ENCODE data around the gene OR10G7. TPM values are rescaled to one million over a fixed set of nuclear protein-coding genes. Genes with fewer than 3 reads are reported as not detected.

The OR10G7 gene, protein sequence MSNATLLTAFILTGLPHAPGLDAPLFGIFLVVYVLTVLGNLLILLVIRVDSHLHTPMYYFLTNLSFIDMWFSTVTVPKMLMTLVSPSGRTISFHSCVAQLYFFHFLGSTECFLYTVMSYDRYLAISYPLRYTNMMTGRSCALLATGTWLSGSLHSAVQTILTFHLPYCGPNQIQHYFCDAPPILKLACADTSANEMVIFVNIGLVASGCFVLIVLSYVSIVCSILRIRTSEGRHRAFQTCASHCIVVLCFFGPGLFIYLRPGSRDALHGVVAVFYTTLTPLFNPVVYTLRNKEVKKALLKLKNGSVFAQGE
- not detected for total RNA-seq

DNA sequence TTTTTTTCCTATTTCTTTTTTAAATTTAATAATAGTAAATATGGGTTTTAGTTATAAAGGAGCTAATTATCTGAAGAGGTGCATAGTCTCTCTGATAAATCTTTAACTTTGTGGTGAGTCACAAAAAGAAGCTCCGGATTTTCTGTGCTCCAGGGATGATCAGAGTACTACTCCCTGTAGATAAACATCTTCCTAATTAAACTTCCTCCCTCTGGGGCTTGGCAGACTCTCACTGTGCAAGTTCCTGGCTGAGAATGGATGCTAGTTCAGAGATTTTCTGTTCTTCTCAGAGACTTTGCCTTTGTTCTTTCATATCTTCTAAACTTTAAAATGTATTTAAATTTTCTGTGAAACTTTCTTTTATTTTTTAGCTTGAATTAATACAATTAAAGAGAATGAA lies at the start of gene OR10G7:
OR10G7 (minus strand) TSS at position 72 of the 400 bp plus-strand sequence. CDS start 2,324 bp downstream, outside the sequence.
- Mint-ChIP-seq H3K36me3 (no peaks in the 10 kb centered on the region), H3K27ac (no peak within 1 kb of the TSS), H3K27me3 (peaks cover under 1 to 3% of the 10 kb centered on the region in 2 donors), H3K9me3 (peaks cover 3% of the 10 kb centered on the region), H3K4me1 (ENCODE audit: low read depth in 2 of 2) (no peaks in the 10 kb centered on the region), H3K4me3 (no peak within 1 kb of the TSS)
- DNase-seq (ENCODE audit: low spot score) (no peak), ATAC-seq (no peak)

DNA sequence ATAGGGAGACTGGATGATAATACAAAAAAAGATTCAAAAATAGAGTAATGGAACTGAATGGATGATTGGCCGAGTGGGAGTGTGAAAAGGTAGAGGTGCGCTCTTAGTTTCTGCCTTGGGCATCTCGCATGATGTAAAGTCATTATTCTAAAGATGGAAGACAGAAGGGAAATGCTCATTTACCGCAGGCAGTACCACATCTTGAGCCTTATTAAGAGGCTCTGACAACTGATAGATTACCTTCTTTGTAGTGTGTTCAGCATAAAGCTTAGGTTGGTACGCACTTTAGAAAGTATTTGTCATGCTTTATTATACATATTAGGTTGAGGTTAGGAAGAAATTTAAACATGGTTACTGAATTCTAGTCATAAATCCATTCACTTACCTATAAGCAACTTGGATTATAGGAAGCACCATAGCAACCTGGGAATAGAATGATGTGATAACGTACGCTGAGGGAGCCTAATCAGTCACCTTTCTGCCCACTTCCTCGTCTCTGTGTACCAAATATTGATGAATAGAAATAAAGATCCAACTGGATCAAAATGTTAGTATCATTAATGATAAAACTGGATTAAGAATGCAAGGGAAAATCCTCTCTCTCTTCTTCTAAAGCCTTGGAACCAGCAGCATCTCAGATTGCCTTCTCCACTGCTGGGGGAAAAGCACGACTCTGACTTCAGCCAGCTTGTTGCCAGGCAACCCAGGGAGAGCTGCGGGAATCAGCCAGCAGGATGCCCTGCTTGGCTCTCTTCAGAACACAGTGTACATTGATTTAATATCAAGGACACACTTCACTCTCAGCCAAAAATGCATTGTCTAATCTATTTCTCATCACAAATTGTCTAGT lies 45.1 kb upstream of the OR10G7 start:
- Mint-ChIP-seq H3K4me1 (ENCODE audit: low read depth in 2 of 2) (no peaks in the 10 kb centered on the region), H3K4me3 (no peak overlapping the region), H3K27ac (no peak overlapping the region), H3K27me3 (peaks cover 28 to 52% of the 10 kb centered on the region in 2 donors), H3K36me3 (no peaks in the 10 kb centered on the region), H3K9me3 (no peaks in the 10 kb centered on the region)
- DNase-seq (ENCODE audit: low spot score), result no peak
- ATAC-seq, result no peak

DNA sequence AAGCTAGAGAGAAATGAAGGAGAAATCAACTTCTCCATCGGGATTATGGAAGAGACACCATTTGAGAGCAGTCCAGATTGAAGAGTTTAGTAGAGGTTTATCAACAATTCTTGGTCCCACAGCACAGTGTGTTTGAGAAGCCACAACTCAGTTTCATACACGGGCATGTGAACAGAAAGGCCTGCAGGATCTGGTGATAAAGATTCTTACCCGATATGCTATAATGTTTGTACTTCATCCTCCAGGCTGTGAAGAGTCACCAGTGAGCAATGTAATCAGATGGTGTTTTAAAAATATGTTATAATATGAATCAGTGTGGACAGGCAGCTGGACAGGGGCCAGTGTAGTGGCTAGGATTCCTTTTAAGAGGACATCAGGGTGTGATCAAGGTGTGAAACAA lies 44.5 kb upstream of the OR10G7 start:
- H3K4me1 Mint-ChIP-seq (ENCODE audit: low read depth in 2 of 2), result no peaks in the 10 kb centered on the region
- DNase-seq (ENCODE audit: low spot score) (no peak), ATAC-seq (no peak)
- peaks cover 23 to 49% of the 10 kb centered on the region in 2 donors for H3K27me3 Mint-ChIP-seq
- no peak overlapping the region for H3K27ac Mint-ChIP-seq
- H3K4me3 Mint-ChIP-seq, result no peak overlapping the region
- H3K9me3 Mint-ChIP-seq, result no peaks in the 10 kb centered on the region
- no peaks in the 10 kb centered on the region for H3K36me3 Mint-ChIP-seq

DNA sequence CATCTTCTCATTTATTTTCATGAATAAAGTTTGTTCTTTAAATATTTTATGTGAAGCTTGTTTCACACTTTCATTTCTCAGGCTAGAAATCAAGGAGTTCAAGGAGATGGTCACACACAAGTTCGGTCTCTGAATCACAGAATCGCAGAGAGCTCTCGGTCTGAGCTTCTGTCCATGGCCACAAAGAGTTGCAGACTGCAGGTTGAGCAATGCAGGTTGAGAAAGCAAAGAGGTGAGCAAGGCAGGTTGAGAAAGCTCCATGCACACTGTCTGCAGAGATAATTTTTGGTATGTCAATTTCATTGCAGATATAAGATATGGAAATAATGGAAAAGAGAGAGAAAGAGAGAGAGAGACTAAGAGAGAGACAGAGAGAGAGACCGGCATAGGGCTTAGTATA lies 41.2 kb upstream of the OR10G7 start:
- Mint-ChIP-seq H3K27ac (no peak overlapping the region), H3K9me3 (no peaks in the 10 kb centered on the region), H3K4me1 (ENCODE audit: low read depth in 2 of 2) (no peaks in the 10 kb centered on the region), H3K27me3 (peaks cover 20 to 48% of the 10 kb centered on the region in 2 donors), H3K36me3 (no peaks in the 10 kb centered on the region), H3K4me3 (no peak overlapping the region)
- ATAC-seq, result no peak
- DNase-seq (ENCODE audit: low spot score), result no peak

DNA sequence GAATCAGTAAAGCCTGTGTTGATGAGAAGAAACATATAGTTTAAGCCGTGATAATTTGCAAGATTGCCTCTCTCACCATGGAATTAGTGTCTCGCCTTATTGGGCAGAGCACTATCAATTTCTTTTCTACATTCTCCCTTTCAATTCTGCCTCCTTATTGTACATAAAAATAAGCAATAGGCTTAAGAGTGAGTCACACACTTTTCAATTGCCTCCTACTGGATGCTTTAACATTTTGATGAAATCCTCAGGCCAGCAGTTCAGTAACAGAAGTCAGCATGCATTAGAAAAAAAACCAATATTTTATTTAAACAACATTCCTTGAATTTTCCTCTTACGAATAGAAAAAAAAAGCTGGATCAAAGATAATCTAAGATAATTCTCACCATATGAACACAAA lies 40.4 kb upstream of the OR10G7 start:
- Mint-ChIP-seq H3K9me3 (no peaks in the 10 kb centered on the region), H3K36me3 (no peaks in the 10 kb centered on the region), H3K27ac (no peak overlapping the region), H3K27me3 (peaks cover 25 to 52% of the 10 kb centered on the region in 2 donors), H3K4me3 (no peak overlapping the region), H3K4me1 (ENCODE audit: low read depth in 2 of 2) (no peaks in the 10 kb centered on the region)
- no peak for DNase-seq (ENCODE audit: low spot score)
- ATAC-seq, result no peak

DNA sequence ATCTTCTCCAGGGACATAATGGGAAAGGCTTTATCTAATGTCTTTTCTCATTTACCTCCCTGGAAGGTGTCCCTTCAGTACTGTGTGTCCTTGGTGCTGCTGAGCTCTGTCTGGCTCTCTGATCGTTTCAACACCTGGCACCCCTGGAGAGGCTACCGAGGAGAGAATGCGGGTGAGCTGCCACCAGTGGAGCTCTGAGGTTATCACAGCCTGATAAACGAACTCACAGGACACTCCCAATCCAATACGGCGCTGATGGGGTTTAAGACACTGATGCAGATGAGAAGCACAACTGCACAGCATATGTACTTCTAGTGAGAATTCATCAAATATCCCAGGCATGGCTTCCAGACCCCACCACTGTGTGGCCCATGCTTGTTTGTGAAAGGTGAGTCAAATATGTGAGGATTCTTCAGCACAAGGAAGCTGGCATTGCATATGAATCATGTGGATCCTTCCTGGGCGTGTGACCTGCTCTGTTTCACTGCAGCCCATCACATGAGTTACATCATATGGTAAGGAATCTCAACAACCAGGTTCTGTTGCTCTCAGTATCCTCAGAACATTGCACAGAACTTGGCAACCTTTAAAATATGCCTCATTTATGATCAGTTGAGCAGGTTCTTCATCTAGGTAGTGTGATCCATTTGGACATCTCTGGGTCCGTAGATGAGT lies 39.3 kb upstream of the OR10G7 start:
- no peak for DNase-seq (ENCODE audit: low spot score)
- H3K27me3 Mint-ChIP-seq, result peaks cover 21 to 45% of the 10 kb centered on the region in 2 donors
- no peak overlapping the region for H3K4me3 Mint-ChIP-seq
- H3K36me3 Mint-ChIP-seq, result no peaks in the 10 kb centered on the region
- H3K9me3 Mint-ChIP-seq, result no peaks in the 10 kb centered on the region
- H3K4me1 Mint-ChIP-seq (ENCODE audit: low read depth in 2 of 2), result no peaks in the 10 kb centered on the region
- H3K27ac Mint-ChIP-seq, result no peak overlapping the region
- ATAC-seq, result peak in 1 of 2 donors; percentile 26

DNA sequence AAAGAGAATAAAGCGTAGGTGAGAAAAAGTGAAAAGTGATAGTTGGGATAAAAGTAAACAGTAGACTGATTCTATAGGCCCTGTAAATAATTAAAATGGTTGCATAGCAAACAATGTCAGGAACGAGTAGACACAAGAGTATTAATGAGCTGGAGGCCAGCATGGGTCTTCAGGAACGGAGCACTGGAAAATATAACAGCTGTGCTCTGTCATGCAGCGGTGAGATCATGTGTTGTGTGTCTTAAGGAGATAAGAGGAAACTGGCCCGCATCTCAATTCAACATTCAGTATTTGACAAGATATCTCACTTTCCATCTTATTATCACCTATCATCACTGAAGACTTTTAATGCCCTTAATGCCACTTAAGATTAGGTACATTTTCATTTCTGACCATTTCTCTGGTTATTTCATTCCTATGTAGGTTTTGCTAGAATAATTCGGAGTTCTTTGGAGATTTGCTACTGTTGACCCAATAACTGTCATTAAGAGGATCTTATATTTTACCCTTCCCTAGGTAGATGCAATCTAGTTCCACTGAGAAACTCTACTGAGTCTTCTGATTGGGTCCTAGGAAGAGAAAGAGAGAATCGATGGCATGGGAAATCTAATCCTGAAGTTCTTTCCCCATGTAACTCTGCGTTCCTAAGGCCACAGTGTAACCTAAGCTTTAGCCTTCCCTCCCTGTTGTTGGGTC lies 38.7 kb upstream of the OR10G7 start:
- H3K4me1 Mint-ChIP-seq (ENCODE audit: low read depth in 2 of 2), result no peaks in the 10 kb centered on the region
- no peak overlapping the region for H3K27ac Mint-ChIP-seq
- H3K4me3 Mint-ChIP-seq, result no peak overlapping the region
- no peaks in the 10 kb centered on the region for H3K36me3 Mint-ChIP-seq
- peaks cover 21 to 40% of the 10 kb centered on the region in 2 donors for H3K27me3 Mint-ChIP-seq
- DNase-seq (ENCODE audit: low spot score) (no peak), ATAC-seq (no peak)
- H3K9me3 Mint-ChIP-seq, result no peaks in the 10 kb centered on the region

DNA sequence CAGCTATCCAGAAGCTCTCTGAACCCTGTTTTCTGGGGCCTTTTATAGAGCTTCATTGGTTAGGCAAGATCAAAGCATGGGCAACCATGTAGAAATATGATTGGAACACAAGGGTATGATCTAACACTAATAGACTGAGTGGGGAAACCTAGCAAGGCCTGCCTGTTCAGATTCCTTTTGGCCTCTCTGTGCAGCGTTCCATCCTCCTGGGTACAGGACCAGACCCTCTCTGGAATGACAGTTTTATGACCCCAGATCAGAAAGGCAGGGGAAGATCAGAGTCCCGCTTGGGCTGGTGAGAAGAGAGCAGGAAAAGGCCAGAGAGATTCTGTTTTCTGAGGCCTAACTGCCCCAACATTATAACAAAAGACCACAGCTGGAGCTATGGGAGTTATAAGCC lies 37.5 kb upstream of the OR10G7 start:
- H3K27ac Mint-ChIP-seq, result no peak overlapping the region
- DNase-seq (ENCODE audit: low spot score) (no peak), ATAC-seq (no peak)
- no peaks in the 10 kb centered on the region for H3K4me1 Mint-ChIP-seq (ENCODE audit: low read depth in 2 of 2)
- H3K4me3 Mint-ChIP-seq, result no peak overlapping the region
- H3K27me3 Mint-ChIP-seq, result peaks cover 14 to 32% of the 10 kb centered on the region in 2 donors
- no peaks in the 10 kb centered on the region for H3K9me3 Mint-ChIP-seq
- no peaks in the 10 kb centered on the region for H3K36me3 Mint-ChIP-seq

DNA sequence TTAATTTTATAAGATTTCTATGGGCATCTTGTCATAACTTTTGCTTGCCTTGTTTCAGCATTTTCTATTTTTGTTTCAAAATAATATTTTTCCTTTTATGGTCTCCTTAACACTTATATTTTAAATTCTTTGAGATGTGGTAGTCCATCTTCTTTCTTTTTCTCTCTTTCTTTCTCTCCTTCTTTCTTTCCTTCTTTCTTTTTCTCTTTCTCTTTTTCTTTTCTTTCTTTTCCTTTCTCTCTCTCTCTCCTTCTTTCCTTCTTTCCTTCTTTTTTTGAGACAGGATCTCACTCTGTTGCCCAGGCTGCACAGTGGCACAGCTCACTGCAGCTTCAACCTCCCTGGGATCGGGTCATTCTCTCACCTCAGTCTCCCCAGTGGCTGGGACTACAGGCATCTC lies 36.1 kb upstream of the OR10G7 start:
- DNase-seq (ENCODE audit: low spot score) (no peak), ATAC-seq (no peak)
- H3K36me3 Mint-ChIP-seq, result no peaks in the 10 kb centered on the region
- no peaks in the 10 kb centered on the region for H3K9me3 Mint-ChIP-seq
- H3K27me3 Mint-ChIP-seq, result peaks cover 9 to 26% of the 10 kb centered on the region in 2 donors
- H3K27ac Mint-ChIP-seq, result no peak overlapping the region
- H3K4me1 Mint-ChIP-seq (ENCODE audit: low read depth in 2 of 2), result no peaks in the 10 kb centered on the region
- H3K4me3 Mint-ChIP-seq, result no peak overlapping the region

DNA sequence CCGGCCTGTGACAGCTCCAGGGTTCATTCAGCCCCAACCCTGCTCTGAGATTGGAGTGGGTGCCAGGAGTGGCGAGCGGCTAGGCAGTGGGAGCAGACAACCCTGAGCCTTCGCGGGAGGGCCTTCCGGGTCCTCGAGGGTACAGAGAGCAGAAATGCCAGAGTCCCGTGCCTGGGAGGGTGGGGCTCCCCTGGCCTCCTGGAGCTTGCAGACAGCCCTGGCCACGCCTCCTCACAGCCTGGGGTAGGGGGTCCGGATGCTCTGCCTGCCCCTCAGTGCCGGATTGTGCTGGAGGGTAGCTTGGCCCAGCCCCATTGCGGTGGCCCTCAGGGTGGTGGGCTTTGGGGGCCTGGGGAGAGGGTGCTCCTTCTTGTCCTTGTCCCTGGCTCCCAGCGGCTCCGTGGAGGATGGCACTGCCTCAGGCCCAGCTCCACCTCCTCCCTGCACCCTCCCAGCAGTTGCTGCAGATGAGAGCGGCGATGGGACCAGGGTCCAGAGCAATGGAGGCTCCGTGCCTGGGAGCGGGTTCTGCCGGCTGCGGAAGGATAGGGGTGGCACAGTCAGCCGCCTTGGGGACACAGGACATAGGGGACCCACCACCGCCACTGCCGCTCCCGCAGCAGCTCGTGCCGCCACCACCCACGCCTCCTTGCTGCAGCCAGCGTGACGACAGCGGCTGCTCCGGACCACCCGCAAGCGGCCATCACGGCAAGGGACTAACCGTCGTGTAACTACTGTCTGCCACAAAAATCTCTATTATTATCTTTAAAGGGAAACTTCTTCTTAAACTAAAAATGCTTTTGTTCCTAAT lies 34.9 kb upstream of the OR10G7 start:
- DNase-seq (ENCODE audit: low spot score), result no peak
- H3K9me3 Mint-ChIP-seq, result no peaks in the 10 kb centered on the region
- no peak overlapping the region for H3K27ac Mint-ChIP-seq
- no peak overlapping the region for H3K4me3 Mint-ChIP-seq
- peaks cover 9 to 18% of the 10 kb centered on the region in 2 donors for H3K27me3 Mint-ChIP-seq
- H3K36me3 Mint-ChIP-seq, result no peaks in the 10 kb centered on the region
- peaks cover 3 to 5% of the 10 kb centered on the region in 2 donors for H3K4me1 Mint-ChIP-seq (ENCODE audit: low read depth in 2 of 2)
- peak; percentile 60 to 68 for ATAC-seq

DNA sequence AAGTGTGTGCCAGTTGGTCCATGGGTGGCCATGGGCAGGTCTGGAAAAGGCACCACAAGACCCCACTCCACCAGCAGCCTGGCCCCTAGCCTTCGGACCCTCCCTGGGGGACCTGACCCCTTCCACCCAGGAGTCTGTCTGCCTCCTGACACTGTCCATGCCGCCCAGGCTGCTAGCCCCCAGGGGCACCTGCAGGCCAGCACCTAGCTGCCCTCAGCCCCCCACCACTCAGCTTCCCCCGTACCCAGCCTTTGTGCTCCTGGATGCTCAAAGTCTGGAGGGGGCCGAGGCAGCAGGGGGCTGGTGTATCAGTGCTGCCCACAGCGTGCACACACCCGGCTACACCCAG lies 34.3 kb upstream of the OR10G7 start:
- peaks cover 9 to 17% of the 10 kb centered on the region in 2 donors for H3K27me3 Mint-ChIP-seq
- H3K27ac Mint-ChIP-seq, result no peak overlapping the region
- DNase-seq (ENCODE audit: low spot score) (no peak), ATAC-seq (peak; percentile 15 to 53)
- H3K4me3 Mint-ChIP-seq, result no peak overlapping the region
- no peaks in the 10 kb centered on the region for H3K9me3 Mint-ChIP-seq
- H3K36me3 Mint-ChIP-seq, result no peaks in the 10 kb centered on the region
- H3K4me1 Mint-ChIP-seq (ENCODE audit: low read depth in 2 of 2), result peaks cover 3 to 8% of the 10 kb centered on the region in 2 donors

DNA sequence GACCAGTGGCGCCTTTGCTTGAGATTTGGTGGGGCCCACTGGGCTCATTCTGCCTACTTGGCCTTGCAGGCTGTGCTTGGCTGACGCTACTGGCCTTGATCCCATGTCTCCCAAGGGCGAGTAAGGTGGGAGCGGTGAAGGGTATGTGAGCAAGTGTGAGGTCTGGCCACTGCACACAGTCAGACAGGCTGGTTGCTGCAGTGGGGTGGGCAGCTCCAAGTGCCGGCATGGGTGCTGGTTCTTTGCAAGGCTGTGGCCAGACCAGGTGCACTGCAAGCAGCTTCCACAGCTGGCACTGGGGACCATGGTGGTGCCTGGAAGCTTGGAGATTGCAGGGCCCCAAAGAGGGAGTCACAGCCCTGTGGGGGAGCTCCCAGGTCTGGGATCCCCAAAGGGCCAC lies 33.4 kb upstream of the OR10G7 start:
- H3K36me3 Mint-ChIP-seq, result no peaks in the 10 kb centered on the region
- H3K27ac Mint-ChIP-seq, result no peak overlapping the region
- ATAC-seq, result no peak
- no peak overlapping the region for H3K4me3 Mint-ChIP-seq
- DNase-seq (ENCODE audit: low spot score), result no peak
- peaks cover 9 to 22% of the 10 kb centered on the region in 2 donors for H3K27me3 Mint-ChIP-seq
- H3K9me3 Mint-ChIP-seq, result no peaks in the 10 kb centered on the region
- peaks cover 5 to 8% of the 10 kb centered on the region in 2 donors for H3K4me1 Mint-ChIP-seq (ENCODE audit: low read depth in 2 of 2)

DNA sequence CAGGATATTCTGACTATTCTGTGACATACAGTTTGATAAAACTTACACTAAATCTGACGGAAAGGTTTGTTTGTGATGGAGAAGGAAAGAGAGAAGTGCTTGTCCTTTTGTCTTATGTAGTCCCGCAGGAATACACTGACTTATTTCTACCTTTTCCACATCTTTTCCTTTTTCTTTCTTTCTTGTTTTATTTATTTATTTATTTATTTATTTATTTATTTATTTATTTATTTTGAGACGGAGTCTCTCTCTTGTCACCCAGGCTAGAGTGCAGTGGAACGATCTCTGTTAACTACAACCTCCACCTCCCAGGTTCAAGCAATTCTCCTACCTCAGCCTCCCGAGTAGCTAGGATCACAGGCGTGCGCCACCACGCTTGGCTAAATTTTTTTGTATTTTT lies 31.0 kb upstream of the OR10G7 start:
- H3K4me3 Mint-ChIP-seq, result no peak overlapping the region
- peaks cover 7 to 8% of the 10 kb centered on the region in 2 donors for H3K4me1 Mint-ChIP-seq (ENCODE audit: low read depth in 2 of 2)
- H3K9me3 Mint-ChIP-seq, result no peaks in the 10 kb centered on the region
- no peaks in the 10 kb centered on the region for H3K36me3 Mint-ChIP-seq
- peaks cover 17 to 37% of the 10 kb centered on the region in 2 donors for H3K27me3 Mint-ChIP-seq
- DNase-seq (ENCODE audit: low spot score) (no peak), ATAC-seq (no peak)
- no peak overlapping the region for H3K27ac Mint-ChIP-seq

Measured in natural killer cell treated with Interleukin-12 subunit alpha and Interleukin-12 subunit beta and Interleukin-15 and Interleukin-18, amount 100 ng/mL, for 72 hours (primary cell).